ENCODE results near the gene SYT1. TPM values are rescaled to one million over a fixed set of nuclear protein-coding genes. Genes with fewer than 3 reads are reported as not detected.

Gene SYT1
- total RNA-seq, 1 experiment from 2014 or later = 80.9 TPM

GRCh38 chr12:78959556-78959955 lies 95.0 kb downstream of the SYT1 start:
- no peaks in the 10 kb centered on the region for H3K9me3 ChIP-seq (ENCODE audit: low read depth, low read length, poor library complexity, severe bottlenecking)
- H3K27ac ChIP-seq (ENCODE audit: low read depth, low read length, poor library complexity, severe bottlenecking) = no peak overlapping the region
- no peak for TF ChIP-seq CTCF (conservative IDR thresholded peaks at IDR 0.05; ENCODE audit: low read depth, low read length)
- CTCF ChIA-PET = no interaction called here
- POLR2A ChIA-PET (ENCODE audit: low non-redundant PET) = no interaction called here
- intact Hi-C loops (cut with micrococcal nuclease; ENCODE audit: unreplicated experiment) = no loop called here
- no peaks in the 10 kb centered on the region for H3K27me3 ChIP-seq (replicated peaks; ENCODE audit: insufficient read depth, low read depth, low read length, poor library complexity)
- H3K4me3 ChIP-seq (ENCODE audit: low read depth, low read length, poor library complexity, severe bottlenecking) = no peak overlapping the region
- BruUV-seq (replicated peaks) = no TSS peak
- no peak for DNase-seq (ENCODE audit: low spot score)
- peaks cover 6% of the 10 kb centered on the region for H3K36me3 ChIP-seq (ENCODE audit: insufficient read depth, low read length, poor library complexity, severe bottlenecking)
- H3K4me1 ChIP-seq (ENCODE audit: insufficient read depth, low read length, poor library complexity, severe bottlenecking) = peaks cover 17% of the 10 kb centered on the region

GRCh38 chr12:78961171-78961570 lies 96.6 kb downstream of the SYT1 start:
- Histone ChIP-seq H3K4me3 (ENCODE audit: low read depth, low read length, poor library complexity, severe bottlenecking) (no peak overlapping the region), H3K36me3 (ENCODE audit: insufficient read depth, low read length, poor library complexity, severe bottlenecking) (peaks cover 6% of the 10 kb centered on the region), H3K4me1 (ENCODE audit: insufficient read depth, low read length, poor library complexity, severe bottlenecking) (peaks cover 17% of the 10 kb centered on the region), H3K27me3 (replicated peaks; ENCODE audit: insufficient read depth, low read depth, low read length, poor library complexity) (no peaks in the 10 kb centered on the region), H3K27ac (ENCODE audit: low read depth, low read length, poor library complexity, severe bottlenecking) (no peak overlapping the region), H3K9me3 (ENCODE audit: low read depth, low read length, poor library complexity, severe bottlenecking) (no peaks in the 10 kb centered on the region)
- TF ChIP-seq EZH2 (IDR thresholded peaks at IDR 0.05; ENCODE audit: borderline replicate concordance, low read depth, low read length, poor library complexity, severe bottlenecking) (no peak), CTCF (conservative IDR thresholded peaks at IDR 0.05; ENCODE audit: low read depth, low read length) (no peak)
- POLR2A ChIA-PET (ENCODE audit: low non-redundant PET) = no interaction called here
- DNase-seq (ENCODE audit: low spot score) = no peak
- intact Hi-C loops (cut with micrococcal nuclease; ENCODE audit: unreplicated experiment) = no loop called here
- CTCF ChIA-PET = no interaction called here
- no TSS peak for BruUV-seq (replicated peaks)

- H3K27me3 ChIP-seq (replicated peaks; ENCODE audit: insufficient read depth, low read depth, low read length, poor library complexity) = no peaks in the 10 kb centered on the region
- ChIA-PET POLR2A (ENCODE audit: low non-redundant PET) (no interaction called here), CTCF (no interaction called here)
- BruUV-seq (replicated peaks) = TSS peak; percentile 2
- TF ChIP-seq CTCF (conservative IDR thresholded peaks at IDR 0.05; ENCODE audit: low read depth, low read length) (no peak), EZH2 (IDR thresholded peaks at IDR 0.05; ENCODE audit: borderline replicate concordance, low read depth, low read length, poor library complexity, severe bottlenecking) (no peak)
- H3K4me3 ChIP-seq (ENCODE audit: low read depth, low read length, poor library complexity, severe bottlenecking) = no peak overlapping the region
- intact Hi-C loops (cut with micrococcal nuclease; ENCODE audit: unreplicated experiment) = no loop called here
- no peak for DNase-seq (ENCODE audit: low spot score)
- H3K4me1 ChIP-seq (ENCODE audit: insufficient read depth, low read length, poor library complexity, severe bottlenecking) = peaks cover 14% of the 10 kb centered on the region
- no peaks in the 10 kb centered on the region for H3K9me3 ChIP-seq (ENCODE audit: low read depth, low read length, poor library complexity, severe bottlenecking)
- H3K36me3 ChIP-seq (ENCODE audit: insufficient read depth, low read length, poor library complexity, severe bottlenecking) = peaks cover 1% of the 10 kb centered on the region
- H3K27ac ChIP-seq (ENCODE audit: low read depth, low read length, poor library complexity, severe bottlenecking) = no peak overlapping the region
Observed at GRCh38 chr12:78963439-78964227, 99.1 kb downstream of the SYT1 start.

Measured in A673 (cell line).